HEK293 (cell line): ENCODE measurements around the gene ZNF768.

Experiments
- BCL11B ChIP-seq: fragments of 450-650 bp; formaldehyde crosslinking; IDR thresholded peaks from 2 replicates; pipeline ENCODE4 v1.5.1; 2016; ENCODE audit warnings: low read depth, missing biosample characterization, missing genetic modification characterization
- IKZF3 ChIP-seq: fragments of 450-650 bp; IDR thresholded peaks from 2 replicates; pipeline ENCODE4 v1.5.0; 2018; ENCODE audit warnings: missing biosample characterization, mild to moderate bottlenecking, missing genetic modification characterization, moderate library complexity
- KLF16 ChIP-seq: fragments of 450-650 bp; formaldehyde crosslinking; IDR thresholded peaks from 2 replicates; pipeline ENCODE4 v1.5.1; 2017; ENCODE audit warnings: missing biosample characterization, missing genetic modification characterization
- RBAK ChIP-seq: fragments of 450-650 bp; formaldehyde crosslinking; IDR thresholded peaks from 2 replicates; pipeline ENCODE4 v1.5.1; 2016; ENCODE audit warnings: missing biosample characterization, missing genetic modification characterization
- ZEB2 ChIP-seq: fragments of 450-650 bp; formaldehyde crosslinking; IDR thresholded peaks from 2 replicates; pipeline ENCODE4 v1.5.1; 2016; ENCODE audit warnings: missing biosample characterization, missing genetic modification characterization
- ZFP37 ChIP-seq: fragments of 450-650 bp; formaldehyde crosslinking; IDR thresholded peaks from 2 replicates; pipeline ENCODE4 v1.5.1; 2016; ENCODE audit warnings: missing biosample characterization, missing genetic modification characterization
- ZNF133 ChIP-seq: fragments of 450-650 bp; formaldehyde crosslinking; IDR thresholded peaks from 2 replicates; pipeline ENCODE4 v1.5.1; 2016; ENCODE audit warnings: missing biosample characterization, missing genetic modification characterization
- ZNF157 ChIP-seq: fragments of 450-650 bp; formaldehyde crosslinking; IDR thresholded peaks from 2 replicates; pipeline ENCODE4 v1.5.1; 2016; ENCODE audit warnings: missing biosample characterization, missing genetic modification characterization
- ZNF2 ChIP-seq: fragments of 450-650 bp; formaldehyde crosslinking; IDR thresholded peaks from 2 replicates; pipeline ENCODE4 v1.5.1; 2016; ENCODE audit warnings: missing biosample characterization, missing genetic modification characterization
- ZNF292 ChIP-seq: fragments of 450-650 bp; formaldehyde crosslinking; IDR thresholded peaks from 2 replicates; pipeline ENCODE4 v1.5.1; 2016; ENCODE audit warnings: low read depth, missing biosample characterization, missing genetic modification characterization, borderline replicate concordance
- ZNF404 ChIP-seq: fragments of 450-650 bp; formaldehyde crosslinking; IDR thresholded peaks from 2 replicates; pipeline ENCODE4 v1.5.1; 2017; ENCODE audit warnings: missing biosample characterization, missing genetic modification characterization
- ZNF426 ChIP-seq: fragments of 450-650 bp; formaldehyde crosslinking; IDR thresholded peaks from 2 replicates; pipeline ENCODE4 v1.5.1; 2017; ENCODE audit warnings: missing biosample characterization, missing genetic modification characterization, mild to moderate bottlenecking, inconsistent platforms, moderate library complexity
- ZNF501 ChIP-seq: fragments of 450-650 bp; formaldehyde crosslinking; IDR thresholded peaks from 2 replicates; pipeline ENCODE4 v1.5.1; 2016; ENCODE audit warnings: missing biosample characterization, missing genetic modification characterization
- ZNF529 ChIP-seq: fragments of 450-650 bp; formaldehyde crosslinking; IDR thresholded peaks from 2 replicates; pipeline ENCODE4 v1.5.1; 2017; ENCODE audit warnings: missing genetic modification characterization, missing biosample characterization; ENCODE audit not compliant: insufficient replicate concordance
- ZNF530 ChIP-seq: fragments of 450-650 bp; formaldehyde crosslinking; IDR thresholded peaks from 2 replicates; pipeline ENCODE4 v1.5.1; 2016; ENCODE audit warnings: low read depth, missing biosample characterization, missing genetic modification characterization
- ZNF544 ChIP-seq: fragments of 450-650 bp; formaldehyde crosslinking; IDR thresholded peaks from 2 replicates; pipeline ENCODE4 v1.5.0; 2017; ENCODE audit warnings: missing biosample characterization, missing genetic modification characterization
- ZNF558 ChIP-seq: fragments of 450-650 bp; formaldehyde crosslinking; IDR thresholded peaks from 2 replicates; pipeline ENCODE4 v1.5.1; 2016; ENCODE audit warnings: missing biosample characterization, missing genetic modification characterization
- ZNF610 ChIP-seq: fragments of 450-650 bp; formaldehyde crosslinking; IDR thresholded peaks from 2 replicates; pipeline ENCODE4 v1.5.1; 2016; ENCODE audit warnings: missing biosample characterization, missing genetic modification characterization, borderline replicate concordance
- ZNF777 ChIP-seq: fragments of 450-650 bp; formaldehyde crosslinking; IDR thresholded peaks from 2 replicates; pipeline ENCODE4 v1.5.1; 2017; ENCODE audit warnings: missing biosample characterization, missing genetic modification characterization, borderline replicate concordance
- TF ChIP-seq, protein P1 (sequence below): fragments of 450-650 bp; formaldehyde crosslinking; IDR thresholded peaks from 2 replicates; pipeline ENCODE4 v1.5.1; 2016; ENCODE audit warnings: missing biosample characterization, missing genetic modification characterization
- TF ChIP-seq, protein P2 (sequence below): fragments of 450-650 bp; formaldehyde crosslinking; IDR thresholded peaks from 2 replicates; pipeline ENCODE4 v1.5.1; 2016; ENCODE audit warnings: missing biosample characterization, missing genetic modification characterization, low read depth
- TF ChIP-seq, protein P3 (sequence below): fragments of 450-650 bp; formaldehyde crosslinking; IDR thresholded peaks from 2 replicates; pipeline ENCODE4 v1.5.1; 2016; ENCODE audit warnings: missing biosample characterization, missing genetic modification characterization
- TF ChIP-seq, protein P4 (sequence below): fragments of 450-650 bp; formaldehyde crosslinking; IDR thresholded peaks from 2 replicates; pipeline ENCODE4 v1.5.1; 2016; ENCODE audit warnings: missing biosample characterization, missing genetic modification characterization
- TF ChIP-seq, protein P5 (sequence below): fragments of 450-650 bp; formaldehyde crosslinking; IDR thresholded peaks from 2 replicates; pipeline ENCODE4 v1.5.1; 2016; ENCODE audit warnings: missing biosample characterization, missing genetic modification characterization
- TF ChIP-seq, protein P6 (sequence below): fragments of 450-650 bp; formaldehyde crosslinking; IDR thresholded peaks from 2 replicates; pipeline ENCODE4 v1.5.1; 2016; ENCODE audit warnings: missing biosample characterization, missing genetic modification characterization

The ZNF768 gene

DNA sequence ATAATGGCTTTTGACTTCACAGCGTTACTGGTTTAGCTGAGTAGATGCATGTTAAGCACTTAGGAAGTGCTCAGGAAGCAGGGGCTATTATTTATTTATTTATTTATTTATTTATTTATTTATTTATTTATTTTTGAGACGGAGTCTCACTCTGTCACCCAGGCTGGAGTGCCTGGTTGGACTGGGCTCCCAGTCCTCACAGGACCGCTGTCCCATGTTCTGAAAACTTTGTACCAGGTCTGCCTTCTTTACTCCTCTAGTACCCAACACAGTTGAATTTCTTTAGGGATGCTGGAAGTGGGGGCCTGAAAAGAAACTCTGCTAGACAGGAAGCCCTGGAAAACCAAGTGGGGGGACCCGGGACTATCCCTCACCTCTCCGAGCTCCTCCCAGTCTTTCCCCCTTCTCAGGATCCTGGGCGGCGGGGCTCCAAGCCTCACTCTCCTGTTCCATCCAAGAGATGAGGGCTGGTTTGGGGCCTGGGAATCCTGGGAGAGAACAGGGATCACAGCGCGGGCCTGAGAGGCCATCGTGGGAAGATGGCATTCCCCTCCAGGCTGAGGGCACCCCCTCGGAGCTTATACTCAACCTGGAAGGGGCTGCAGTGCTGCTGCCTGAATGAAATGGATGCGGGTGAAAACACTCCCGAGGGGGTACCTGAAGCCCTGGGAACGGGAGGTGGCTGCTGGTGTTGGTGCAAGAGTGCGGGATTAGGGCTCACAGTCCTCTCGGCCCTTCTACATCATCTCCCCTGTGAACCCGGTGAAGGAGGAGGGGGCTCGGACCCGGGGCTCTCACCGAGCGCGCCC lies 44.5 kb upstream of the ZNF768 start (continued):
- TF ChIP-seq, protein P1, sequence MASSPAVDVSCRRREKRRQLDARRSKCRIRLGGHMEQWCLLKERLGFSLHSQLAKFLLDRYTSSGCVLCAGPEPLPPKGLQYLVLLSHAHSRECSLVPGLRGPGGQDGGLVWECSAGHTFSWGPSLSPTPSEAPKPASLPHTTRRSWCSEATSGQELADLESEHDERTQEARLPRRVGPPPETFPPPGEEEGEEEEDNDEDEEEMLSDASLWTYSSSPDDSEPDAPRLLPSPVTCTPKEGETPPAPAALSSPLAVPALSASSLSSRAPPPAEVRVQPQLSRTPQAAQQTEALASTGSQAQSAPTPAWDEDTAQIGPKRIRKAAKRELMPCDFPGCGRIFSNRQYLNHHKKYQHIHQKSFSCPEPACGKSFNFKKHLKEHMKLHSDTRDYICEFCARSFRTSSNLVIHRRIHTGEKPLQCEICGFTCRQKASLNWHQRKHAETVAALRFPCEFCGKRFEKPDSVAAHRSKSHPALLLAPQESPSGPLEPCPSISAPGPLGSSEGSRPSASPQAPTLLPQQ (tag by site-specific recombination): no peak
- TF ChIP-seq BCL11B (tag by site-specific recombination) (no peak), ZNF404 (tag by site-specific recombination) (peak; percentile 99), ZNF133 (0 out of 2 replicates have a peak, but pooled peaks have one; percentile 10), ZNF530 (peak; percentile 96), RBAK (tag by site-specific recombination) (peak; percentile 90), ZNF2 (tag by site-specific recombination) (0 out of 2 replicates have a peak, but pooled peaks have one; percentile 15), ZNF544 (tag by site-specific recombination) (no peak), IKZF3 (tag by site-specific recombination) (peak; percentile 69), ZNF558 (tag by site-specific recombination) (peak; percentile 96), ZNF426 (tag by site-specific recombination) (peak; percentile 100), ZNF157 (peak; percentile 58; the same call in 1 of the 2 replicates), ZNF292 (tag by site-specific recombination) (peak; percentile 100), ZEB2 (tag by site-specific recombination) (no peak; the same call in 1 of the 2 replicates), ZNF501 (tag by site-specific recombination) (peak; percentile 94), KLF16 (no peak), ZNF777 (tag by site-specific recombination) (no peak), ZNF610 (tag by site-specific recombination) (peak; percentile 88), ZNF529 (tag by site-specific recombination) (peak; percentile 91), ZFP37 (no peak; the same call in 1 of the 2 replicates)
- TF ChIP-seq, protein P2, sequence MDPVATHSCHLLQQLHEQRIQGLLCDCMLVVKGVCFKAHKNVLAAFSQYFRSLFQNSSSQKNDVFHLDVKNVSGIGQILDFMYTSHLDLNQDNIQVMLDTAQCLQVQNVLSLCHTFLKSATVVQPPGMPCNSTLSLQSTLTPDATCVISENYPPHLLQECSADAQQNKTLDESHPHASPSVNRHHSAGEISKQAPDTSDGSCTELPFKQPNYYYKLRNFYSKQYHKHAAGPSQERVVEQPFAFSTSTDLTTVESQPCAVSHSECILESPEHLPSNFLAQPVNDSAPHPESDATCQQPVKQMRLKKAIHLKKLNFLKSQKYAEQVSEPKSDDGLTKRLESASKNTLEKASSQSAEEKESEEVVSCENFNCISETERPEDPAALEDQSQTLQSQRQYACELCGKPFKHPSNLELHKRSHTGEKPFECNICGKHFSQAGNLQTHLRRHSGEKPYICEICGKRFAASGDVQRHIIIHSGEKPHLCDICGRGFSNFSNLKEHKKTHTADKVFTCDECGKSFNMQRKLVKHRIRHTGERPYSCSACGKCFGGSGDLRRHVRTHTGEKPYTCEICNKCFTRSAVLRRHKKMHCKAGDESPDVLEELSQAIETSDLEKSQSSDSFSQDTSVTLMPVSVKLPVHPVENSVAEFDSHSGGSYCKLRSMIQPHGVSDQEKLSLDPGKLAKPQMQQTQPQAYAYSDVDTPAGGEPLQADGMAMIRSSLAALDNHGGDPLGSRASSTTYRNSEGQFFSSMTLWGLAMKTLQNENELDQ (tag by site-specific recombination): no peak
- TF ChIP-seq, protein P3, sequence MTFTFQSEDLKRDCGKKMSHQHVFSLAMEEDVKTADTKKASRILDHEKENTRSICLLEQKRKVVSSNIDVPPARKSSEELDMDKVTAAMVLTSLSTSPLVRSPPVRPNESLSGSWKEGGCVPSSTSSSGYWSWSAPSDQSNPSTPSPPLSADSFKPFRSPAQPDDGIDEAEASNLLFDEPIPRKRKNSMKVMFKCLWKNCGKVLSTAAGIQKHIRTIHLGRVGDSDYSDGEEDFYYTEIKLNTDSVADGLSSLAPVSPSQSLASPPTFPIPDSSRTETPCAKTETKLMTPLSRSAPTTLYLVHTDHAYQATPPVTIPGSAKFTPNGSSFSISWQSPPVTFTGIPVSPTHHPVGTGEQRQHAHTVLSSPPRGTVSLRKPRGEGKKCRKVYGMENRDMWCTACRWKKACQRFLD (tag by site-specific recombination): peak; percentile 83; the same call in 1 of the 2 replicates
- TF ChIP-seq, protein P4, sequence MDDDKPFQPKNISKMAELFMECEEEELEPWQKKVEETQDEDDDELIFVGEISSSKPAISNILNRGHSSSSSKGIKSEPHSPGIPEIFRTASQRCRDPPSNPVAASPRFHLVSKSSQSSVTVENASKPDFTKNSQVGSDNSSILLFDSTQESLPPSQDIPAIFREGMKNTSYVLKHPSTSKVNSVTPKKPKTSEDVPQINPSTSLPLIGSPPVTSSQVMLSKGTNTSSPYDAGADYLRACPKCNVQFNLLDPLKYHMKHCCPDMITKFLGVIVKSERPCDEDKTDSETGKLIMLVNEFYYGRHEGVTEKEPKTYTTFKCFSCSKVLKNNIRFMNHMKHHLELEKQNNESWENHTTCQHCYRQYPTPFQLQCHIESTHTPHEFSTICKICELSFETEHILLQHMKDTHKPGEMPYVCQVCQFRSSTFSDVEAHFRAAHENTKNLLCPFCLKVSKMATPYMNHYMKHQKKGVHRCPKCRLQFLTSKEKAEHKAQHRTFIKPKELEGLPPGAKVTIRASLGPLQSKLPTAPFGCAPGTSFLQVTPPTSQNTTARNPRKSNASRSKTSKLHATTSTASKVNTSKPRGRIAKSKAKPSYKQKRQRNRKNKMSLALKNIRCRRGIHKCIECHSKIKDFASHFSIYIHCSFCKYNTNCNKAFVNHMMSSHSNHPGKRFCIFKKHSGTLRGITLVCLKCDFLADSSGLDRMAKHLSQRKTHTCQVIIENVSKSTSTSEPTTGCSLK (tag by site-specific recombination): no peak
- TF ChIP-seq, protein P5, sequence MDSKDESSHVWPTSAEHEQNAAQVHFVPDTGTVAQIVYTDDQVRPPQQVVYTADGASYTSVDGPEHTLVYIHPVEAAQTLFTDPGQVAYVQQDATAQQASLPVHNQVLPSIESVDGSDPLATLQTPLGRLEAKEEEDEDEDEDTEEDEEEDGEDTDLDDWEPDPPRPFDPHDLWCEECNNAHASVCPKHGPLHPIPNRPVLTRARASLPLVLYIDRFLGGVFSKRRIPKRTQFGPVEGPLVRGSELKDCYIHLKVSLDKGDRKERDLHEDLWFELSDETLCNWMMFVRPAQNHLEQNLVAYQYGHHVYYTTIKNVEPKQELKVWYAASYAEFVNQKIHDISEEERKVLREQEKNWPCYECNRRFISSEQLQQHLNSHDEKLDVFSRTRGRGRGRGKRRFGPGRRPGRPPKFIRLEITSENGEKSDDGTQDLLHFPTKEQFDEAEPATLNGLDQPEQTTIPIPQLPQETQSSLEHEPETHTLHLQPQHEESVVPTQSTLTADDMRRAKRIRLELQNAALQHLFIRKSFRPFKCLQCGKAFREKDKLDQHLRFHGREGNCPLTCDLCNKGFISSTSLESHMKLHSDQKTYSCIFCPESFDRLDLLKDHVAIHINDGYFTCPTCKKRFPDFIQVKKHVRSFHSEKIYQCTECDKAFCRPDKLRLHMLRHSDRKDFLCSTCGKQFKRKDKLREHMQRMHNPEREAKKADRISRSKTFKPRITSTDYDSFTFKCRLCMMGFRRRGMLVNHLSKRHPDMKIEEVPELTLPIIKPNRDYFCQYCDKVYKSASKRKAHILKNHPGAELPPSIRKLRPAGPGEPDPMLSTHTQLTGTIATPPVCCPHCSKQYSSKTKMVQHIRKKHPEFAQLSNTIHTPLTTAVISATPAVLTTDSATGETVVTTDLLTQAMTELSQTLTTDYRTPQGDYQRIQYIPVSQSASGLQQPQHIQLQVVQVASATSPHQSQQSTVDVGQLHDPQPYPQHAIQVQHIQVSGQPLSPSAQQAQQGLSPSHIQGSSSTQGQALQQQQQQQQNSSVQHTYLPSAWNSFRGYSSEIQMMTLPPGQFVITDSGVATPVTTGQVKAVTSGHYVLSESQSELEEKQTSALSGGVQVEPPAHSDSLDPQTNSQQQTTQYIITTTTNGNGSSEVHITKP (tag by site-specific recombination): no peak
- TF ChIP-seq, protein P6, sequence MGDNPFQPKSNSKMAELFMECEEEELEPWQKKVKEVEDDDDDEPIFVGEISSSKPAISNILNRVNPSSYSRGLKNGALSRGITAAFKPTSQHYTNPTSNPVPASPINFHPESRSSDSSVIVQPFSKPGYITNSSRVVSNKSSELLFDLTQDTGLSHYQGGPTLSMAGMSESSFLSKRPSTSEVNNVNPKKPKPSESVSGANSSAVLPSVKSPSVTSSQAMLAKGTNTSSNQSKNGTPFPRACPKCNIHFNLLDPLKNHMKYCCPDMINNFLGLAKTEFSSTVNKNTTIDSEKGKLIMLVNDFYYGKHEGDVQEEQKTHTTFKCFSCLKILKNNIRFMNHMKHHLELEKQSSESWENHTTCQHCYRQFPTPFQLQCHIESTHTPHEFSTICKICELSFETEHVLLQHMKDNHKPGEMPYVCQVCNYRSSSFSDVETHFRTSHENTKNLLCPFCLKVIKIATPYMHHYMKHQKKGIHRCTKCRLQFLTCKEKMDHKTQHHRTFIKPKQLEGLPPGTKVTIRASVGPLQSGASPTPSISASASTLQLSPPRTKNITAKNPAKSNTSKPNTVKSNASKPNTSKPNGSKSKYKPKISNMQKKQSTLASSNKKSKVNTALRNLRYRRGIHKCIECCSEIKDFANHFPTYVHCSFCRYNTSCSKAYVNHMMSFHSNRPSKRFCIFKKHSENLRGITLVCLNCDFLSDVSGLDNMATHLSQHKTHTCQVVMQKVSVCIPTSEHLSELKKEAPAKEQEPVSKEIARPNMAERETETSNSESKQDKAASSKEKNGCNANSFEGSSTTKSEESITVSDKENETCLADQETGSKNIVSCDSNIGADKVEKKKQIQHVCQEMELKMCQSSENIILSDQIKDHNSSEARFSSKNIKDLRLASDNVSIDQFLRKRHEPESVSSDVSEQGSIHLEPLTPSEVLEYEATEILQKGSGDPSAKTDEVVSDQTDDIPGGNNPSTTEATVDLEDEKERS (tag by site-specific recombination): no peak
